GM21360 (cell line): ENCODE results near the gene PSMD9.
"Not testable (repeated sequence)": the region's sequence is repeated elsewhere in the genome, so short reads cannot be mapped to it uniquely, and the experiment has no call there.

Experiments
- ATAC-seq: cut with Tn5 transposase; IDR thresholded peaks from one replicate; pipeline ENCODE4 v1.9.1; 2021; ENCODE audit warnings: mild to moderate bottlenecking, moderate library complexity; ENCODE audit not compliant: unreplicated experiment

PSMD9 gene

GRCh38 chr12:121888478-121889273 is at the start of gene PSMD9:
Gene PSMD9, plus strand, starts transcription at chr12:121888790. Its CDS starts 67 bp downstream, at chr12:121888857.
- peak; percentile 89 for ATAC-seq

DNA sequence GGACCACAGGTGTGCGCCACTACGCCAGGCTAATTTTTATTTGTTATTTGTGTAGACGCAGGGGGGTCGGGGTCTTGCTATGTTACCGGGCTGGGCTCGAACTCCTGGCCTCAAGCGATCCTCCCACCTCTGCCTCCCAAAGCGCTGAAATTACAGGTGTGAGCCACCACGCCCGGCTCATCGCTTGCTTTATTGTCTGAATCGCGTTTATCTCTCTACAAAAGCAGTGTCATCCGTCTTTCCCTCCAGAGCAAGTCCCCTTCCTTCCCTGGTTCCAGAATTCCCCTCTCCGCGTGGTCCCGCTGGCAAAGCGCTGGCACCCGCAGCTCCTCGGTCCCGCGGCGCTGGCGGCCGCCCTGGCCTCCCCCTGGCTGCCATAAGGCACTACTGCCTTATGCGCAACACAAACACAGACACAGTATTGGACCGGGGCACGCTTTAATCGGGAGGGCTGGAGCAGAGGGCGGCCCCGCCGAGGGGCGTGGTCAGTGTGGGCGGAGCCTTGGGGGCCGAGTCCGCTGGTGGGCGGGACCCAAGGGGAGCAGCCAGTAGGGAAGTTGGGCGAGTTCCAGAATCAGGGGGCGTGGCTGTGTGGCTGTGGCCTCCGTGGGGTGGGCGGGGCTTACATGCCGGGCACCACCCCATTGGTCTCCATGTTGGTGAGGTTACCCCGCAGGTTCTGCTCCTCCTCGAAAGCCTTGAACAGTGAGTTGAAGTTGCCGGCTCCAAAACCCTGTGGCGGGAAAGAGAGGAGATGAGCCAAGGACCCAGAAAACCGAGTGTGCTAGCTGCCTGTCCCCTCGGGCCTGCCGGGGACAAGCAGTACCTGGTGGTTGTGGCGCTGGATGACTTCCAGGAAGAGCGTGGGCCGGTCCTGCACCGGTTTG is 49.2 kb upstream of the PSMD9 start:
- ATAC-seq = peak; percentile 95

DNA sequence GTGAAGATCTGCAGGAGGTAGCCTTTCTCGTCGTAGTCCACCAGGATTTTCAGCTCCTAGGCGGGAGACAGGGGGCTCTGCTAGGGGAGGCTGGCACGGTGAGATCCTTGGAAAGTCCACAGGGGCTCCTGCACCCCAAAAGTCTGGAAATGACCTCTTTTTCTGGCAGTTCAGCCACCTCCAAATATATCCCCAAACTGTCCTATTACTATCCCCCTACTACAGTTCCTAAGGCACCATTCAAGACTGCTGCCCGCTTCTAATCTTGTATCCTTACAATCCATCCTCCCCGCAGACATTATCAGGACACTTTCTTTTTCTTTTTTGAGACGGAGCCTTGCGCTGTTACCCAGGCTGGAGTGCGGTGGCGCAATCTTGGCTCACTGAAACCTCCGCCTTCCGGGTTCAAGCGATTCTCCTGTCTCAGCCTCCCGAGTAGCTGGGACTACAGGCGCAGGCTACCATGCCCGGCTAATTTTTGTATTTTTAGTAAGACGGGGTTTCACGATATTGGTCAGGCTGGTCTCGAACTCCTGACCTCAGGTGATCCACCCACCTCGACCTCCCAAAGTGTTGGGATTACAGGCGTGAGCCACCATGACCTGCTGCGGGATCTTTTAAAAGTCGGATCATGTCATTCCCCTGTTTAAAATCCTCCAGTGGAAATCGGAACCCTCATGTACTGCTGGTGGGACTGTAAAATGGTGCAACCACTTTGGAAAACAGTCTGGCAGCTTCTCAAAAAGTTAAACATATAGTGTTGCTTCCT is 48.4 kb upstream of the PSMD9 start:
- no peak for ATAC-seq

- ATAC-seq = no peak
These were observed 45.2 kb upstream of the PSMD9 start for GRCh38 chr12:121843236-121843982.

GRCh38 chr12:121845701-121846100 is 42.9 kb upstream of the PSMD9 start:
- no peak for ATAC-seq

GRCh38 chr12:121849211-121849610 is 39.4 kb upstream of the PSMD9 start:
- no peak for ATAC-seq

DNA sequence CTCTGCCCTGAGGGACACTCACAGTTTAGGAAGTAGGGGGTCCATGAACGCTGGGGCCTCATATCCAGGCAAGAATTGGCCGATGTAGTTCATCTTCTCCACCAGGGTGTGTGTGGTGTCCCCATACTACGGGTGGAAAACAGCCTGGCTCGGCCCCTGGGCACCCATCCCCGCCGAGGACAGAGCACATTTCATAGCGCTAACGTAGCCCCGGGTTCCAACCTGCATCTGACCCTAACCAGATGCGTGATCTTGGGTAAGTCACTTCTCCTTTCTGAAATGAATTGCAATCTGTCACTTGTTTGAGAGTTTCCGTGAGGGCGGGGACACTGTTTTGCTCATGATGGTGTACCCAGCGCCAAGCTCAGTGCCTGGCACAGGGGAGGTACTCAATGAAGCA is 38.9 kb upstream of the PSMD9 start:
- no peak for ATAC-seq

GRCh38 chr12:121852392-121852791 is 36.2 kb upstream of the PSMD9 start:
- ATAC-seq = not testable (repeated sequence)

DNA sequence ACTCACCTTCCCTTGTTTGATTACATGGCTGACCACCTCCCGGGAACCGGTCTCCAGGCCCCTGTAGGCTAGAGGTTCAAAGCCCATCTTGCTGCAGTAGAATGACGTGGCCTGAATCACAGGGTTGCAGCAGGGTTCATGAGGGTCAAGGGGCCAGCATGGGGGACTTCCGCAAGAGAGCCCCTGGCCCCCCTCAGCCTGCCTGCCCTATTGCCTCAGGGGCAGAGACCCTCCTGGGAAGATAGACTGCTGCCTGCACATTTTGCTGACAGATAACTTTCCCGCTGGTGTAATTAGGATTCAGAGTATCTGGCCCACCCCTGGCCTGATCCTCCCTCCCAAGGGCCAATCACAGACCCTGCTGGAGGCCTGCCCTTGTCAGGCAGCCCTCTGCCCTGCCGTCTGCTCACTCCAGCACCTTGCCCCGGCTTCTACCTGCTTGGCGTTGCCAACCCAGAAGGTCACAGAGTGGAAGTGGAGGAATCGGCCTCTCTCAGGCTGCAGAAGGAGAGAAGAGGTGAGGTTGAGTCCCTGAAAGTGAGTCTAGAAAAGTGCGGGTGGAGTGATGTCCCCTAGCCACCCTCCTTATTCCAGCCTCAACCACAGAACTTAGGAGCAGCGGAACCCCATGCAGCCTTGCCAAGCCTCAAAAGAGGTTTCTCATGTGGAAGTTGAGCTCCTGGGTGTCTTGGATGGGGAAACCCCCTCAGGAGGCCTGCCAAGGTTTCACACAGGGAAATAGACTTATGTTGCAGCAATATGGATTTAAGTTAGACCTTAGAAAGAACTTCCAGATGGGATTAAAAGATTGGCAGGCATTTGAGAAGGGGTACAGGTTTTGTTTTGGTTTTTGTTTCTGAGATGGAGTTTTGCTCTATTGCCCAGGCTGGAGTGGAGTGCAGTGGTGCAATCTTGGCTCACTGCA is 31.0 kb upstream of the PSMD9 start:
- no peak for ATAC-seq

- no peak for ATAC-seq
These were observed 30.3 kb upstream of the PSMD9 start for GRCh38 chr12:121858318-121858661.

- no peak for ATAC-seq
These were observed 29.7 kb upstream of the PSMD9 start, which contains the start of gene HPD for GRCh38 chr12:121858662-121859572. Gene HPD, minus strand, starts transcription at chr12:121858859. Its CDS starts 36 bp downstream, at chr12:121858823.

DNA sequence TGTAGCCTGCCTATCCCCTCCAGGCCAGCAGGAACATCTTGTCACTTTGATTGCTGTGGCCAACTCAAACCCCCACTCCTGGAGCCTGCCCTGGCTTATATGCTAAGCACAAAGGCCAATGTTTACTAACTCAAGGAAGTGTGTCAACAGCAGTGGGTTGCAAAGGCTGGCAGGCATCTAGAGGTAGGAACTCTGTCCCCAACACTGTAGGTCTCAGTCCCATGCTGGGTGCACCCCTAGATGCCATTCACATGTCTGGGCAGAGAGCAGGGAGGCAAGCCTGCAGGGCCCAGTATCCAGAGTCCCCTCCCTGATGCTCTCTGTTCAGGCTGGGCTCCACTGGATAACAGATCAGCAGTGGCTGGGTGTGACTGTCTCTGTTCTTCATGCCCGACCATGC is 28.3 kb upstream of the PSMD9 start:
- no peak for ATAC-seq

GRCh38 chr12:121860699-121861098 is 27.9 kb upstream of the PSMD9 start:
- not testable (repeated sequence) for ATAC-seq

DNA sequence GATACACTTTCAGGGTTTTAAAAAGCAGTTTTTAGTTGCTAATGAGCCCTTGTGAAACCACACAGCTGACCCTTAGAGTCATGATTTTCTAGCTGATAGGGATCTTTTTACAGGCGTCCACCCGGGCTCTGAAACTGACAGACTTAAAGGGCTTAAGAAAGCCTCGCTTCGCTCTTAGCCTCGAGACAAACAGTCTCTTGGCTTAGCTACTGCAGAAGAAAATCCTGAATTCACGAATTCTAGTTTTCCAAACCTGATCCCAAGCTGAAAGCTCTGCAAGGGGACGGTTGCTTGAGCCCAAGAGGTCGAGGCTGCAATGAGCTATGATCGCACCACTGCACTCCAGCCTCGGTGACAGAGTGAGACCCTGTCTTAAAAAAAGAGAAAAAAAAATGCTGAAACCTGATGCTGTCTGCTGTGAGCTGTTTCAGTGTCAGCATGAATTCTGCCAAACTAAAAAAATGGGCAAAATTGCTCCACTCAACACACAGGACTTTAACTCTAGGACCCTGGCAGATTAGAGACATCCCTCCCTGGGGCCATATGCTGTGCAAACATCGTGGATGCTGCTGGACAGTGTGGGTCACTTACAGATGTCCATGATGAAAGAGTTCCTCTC is 26.8 kb upstream of the PSMD9 start:
- ATAC-seq = no peak

- ATAC-seq = no peak
These were observed 22.3 kb upstream of the PSMD9 start for GRCh38 chr12:121866331-121866730.

- ATAC-seq = not testable (repeated sequence)
These were observed 19.4 kb upstream of the PSMD9 start for GRCh38 chr12:121869229-121869628.

- no peak for ATAC-seq
These were observed 17.1 kb upstream of the PSMD9 start for GRCh38 chr12:121871467-121871866.
